DMS 273 (cell line): ENCODE results near the gene CEP20.
"Not testable (repeated sequence)": the region's sequence is repeated elsewhere in the genome, so short reads cannot be mapped to it uniquely, and the experiment has no call there.

Source experiments
- DNase-seq: peaks from one replicate; lab custom pipeline; 2025; ENCODE audit not compliant: unreplicated experiment; lab: John Stamatoyannopoulos, UW

Gene CEP20

DNA sequence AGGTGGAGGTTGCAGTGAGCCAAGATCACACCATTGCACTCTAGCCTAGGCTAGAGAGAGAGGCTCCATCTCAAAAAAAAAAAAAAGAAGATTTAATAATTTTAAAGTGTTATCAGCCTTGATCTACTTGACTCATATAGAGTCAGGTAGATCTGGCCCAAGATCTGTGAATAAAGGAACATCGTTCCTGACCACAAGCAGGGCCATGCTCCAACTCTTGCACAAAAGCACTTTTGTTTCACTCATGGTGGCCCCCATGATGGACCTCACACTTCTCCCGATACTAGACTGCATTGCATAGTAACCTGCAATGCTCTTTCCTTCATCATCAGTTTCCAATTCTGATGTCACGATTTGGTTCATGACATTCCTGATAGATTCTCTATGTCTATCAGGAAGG is 26.4 kb downstream of the CEP20 start:
- no peak for DNase-seq

DNA sequence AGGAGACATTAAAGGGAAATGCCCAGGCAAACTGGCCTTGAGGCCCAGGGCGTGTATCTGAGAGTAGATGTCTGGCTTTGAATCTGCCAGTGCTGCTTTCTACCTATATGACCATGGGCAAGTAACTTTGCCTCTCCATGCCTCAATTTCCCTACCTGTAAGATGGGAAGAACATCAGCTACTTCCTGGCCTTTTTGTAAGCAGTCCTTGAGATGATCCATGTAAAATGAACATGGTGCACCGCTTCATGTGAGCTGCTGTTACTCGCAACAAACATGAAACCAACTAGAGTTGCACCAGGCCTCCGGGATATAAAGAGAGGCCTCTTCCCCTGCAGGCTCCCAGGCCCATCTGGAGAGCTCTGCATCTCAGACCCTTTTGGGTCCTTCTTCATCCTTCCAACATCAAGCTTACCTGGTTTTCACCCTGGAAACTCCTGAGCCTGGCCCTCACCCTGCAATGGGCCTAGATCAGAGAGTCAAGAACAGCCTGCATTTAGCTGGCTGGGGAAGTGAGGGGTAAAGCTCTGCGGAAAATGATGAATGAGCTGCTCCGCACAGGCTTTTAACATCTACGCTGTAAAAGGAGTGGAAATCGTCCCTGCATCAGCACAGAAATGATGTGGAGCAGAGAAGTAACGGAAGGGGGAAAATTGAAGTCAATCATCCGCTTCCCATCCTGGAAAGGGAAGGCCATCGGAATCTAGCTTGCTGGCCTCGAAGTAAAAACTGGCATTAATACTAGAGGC is 29.3 kb downstream of the CEP20 start:
- DNase-seq: no peak

DNA sequence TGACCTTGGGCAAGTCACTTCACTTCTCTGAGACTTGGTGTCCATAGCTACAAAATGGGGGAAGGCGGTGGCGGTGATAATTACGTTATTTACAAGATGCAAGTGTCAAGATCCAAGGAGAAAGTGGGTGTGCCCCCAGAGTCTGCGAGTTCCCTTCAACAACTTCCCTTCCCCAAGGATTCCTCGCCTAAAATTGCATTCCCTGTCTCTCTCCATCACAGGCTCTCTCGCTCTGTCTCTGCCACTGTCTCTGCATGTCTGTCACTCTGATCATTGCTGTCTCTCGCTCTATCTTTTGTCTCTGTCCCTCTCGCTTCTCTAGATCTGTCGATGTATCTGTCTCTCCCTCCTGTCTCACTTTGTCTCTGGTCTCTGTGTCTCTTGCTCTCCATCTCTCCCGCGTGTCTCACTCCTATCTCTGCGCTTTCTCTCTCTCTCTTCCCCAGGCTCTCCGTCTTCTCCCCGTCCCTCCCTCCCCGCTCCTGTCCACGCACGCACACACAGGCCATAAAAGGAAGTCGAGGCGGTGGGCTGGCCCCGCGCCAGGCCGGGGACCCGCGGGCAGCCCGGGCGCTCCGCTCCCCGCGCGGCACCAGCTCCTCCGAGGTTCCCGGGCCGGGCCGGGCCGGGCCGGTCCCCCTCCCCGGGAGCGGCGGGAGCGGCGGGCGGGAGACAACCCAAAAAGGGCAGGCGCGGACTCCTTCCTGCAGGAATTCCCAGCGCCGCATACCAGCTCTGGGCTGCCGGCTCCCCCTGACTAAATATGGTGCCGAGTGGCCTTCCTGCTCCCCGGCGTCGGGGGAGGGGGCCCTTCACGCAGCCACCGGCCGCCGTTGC is 30.5 kb downstream of the CEP20 start:
- peak; percentile 41 for DNase-seq

DNA sequence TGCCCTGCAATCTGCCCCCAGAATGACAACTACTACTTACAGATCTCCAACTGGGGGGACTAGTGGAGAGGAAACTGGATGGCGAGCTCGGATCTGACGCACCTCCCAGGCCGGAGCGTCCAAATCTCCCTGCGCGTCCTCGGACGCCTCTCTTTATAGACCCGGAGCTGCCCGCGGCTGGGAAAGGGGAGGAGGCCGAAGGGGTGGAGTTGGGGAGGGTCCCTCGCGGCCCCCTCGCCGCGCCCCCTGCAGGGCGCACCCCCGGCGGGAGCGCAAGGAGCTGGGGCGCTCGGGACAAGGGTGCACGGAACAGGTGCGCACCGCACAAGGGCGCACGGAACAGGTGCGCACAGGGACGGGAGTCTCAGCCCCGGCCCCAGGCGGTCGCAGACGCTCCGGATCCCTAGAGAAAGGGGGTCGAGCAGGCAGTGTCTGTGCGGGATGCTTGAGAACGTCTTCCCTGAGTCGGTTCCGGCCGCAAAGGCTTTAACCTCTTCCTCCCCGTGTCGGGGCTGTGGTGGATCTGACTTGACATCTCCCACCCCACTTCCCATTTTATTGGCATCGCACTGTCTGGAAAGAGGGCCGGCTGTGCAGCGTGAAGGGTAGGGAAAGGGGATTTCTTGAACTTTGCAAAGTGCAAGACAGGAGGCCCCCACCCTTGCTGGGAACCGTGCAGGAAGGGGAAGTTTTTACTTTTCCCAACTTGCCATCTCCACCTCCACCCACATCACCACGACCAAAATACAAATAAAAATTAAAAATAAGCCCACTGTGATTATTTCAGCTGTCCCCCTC is 31.3 kb downstream of the CEP20 start, which contains the start of gene MYH11:
Gene MYH11 (minus strand): TSS at position 128 of the 798 bp plus-strand sequence. CDS start 18,776 bp downstream, outside the sequence.
- peak; percentile 48 for DNase-seq

DNA sequence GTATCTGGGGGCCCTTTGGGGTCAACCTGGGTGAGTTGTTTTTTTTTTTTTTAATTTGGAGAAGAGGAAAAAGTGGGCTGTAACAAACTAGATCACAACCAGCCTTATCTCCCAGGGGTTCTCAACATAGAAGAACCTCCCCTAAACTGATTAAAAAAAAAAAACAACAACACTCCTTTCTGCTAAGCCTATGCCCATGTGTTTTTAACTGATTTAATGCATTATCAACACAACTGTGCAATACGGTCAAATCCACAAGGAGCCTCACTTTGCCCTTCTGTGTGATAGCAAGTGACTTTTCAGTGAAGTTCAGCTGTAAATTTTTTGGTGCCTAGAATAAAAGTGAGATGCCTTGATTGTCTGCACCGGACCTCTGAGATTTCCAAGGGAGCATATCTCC is 32.2 kb downstream of the CEP20 start:
- no peak for DNase-seq

DNA sequence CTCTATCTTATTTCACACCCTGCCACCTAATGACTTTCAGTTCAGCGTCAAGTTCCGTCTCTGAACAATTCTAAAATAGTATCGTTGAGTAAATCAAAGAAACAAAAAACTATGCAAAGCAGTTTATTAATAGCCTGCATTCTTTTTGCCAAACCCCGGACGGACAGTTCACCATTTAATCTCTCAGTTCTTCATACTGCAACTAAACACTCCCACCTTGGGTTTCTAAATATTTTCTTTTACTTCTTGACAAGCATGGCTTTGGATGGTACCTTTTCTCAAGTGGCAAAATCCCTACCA is 32.7 kb downstream of the CEP20 start:
- DNase-seq: no peak

DNA sequence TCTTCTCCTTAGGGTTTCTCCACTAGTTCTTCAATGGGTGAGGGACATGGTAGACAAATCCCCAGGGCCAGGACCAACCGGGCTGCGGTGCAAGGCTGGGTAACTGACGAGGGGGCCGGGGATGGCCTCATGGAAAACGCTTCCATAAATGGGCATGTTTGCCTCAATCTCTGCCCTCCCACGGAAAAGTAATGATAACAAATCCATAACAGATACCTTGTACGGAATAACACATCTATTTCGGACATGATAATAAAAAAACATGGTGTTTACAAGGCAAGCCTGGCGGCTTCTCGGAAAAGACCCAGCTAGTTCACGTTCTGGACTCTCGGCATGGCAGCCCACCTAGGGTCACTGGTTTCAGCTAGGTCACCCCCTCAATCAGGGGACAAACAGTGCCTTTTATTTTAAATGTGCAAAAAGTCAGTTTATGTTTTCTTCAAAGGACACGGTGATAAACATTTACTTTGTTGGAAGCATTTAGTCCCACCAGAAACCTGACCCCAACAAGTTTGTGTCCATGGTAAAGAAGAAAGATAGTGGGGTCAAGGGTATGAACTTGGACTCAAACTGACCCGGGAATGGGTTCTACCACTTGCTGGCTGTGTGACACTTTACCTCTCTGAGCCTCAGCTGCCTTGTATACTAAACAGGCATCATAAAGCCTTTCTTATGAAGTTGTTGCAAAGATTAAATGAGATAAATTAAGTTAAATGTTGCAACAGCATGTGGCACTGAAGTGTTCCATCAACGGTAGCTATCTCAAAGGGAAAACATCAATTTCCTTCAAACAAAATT is 33.3 kb downstream of the CEP20 start:
- no peak for DNase-seq

DNA sequence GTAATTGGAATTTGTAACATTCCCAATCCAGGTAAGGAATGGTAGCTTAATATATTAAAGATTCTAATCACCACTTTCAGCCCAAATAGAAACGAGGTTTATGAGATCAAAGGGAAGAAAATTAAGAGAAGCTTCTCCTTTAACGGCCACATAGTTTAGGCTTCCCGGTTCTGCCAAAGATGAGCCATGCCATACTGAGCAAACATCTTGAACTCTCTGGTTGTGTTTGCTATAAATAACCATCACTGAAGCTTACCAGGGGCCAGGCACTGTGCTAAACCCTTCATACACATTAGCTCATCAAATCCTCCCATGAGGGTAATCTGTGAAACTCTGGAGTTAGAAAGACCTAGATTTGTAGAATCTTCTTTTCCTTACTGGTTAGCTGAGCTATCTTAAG is 34.3 kb downstream of the CEP20 start:
- DNase-seq: no peak

DNA sequence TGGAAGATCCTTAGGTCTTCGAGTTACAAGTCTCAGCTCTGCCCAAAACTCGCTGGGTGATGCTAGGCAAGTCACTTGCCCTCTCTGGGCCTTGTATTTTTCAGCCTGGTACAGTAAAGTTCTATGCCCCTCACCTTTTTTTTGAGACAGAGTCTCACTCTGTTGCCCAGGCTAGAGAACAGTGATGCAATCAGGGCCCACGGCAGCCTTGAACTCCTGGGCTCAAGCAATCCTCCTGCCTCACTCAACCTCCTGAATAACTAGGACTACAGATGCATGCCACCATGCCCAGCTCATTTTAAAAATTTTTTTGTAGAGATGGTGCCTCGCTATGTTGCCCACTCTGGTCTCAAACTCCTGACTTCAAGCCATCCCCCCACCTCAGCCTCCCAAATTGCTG is 35.4 kb downstream of the CEP20 start:
- DNase-seq: no peak

DNA sequence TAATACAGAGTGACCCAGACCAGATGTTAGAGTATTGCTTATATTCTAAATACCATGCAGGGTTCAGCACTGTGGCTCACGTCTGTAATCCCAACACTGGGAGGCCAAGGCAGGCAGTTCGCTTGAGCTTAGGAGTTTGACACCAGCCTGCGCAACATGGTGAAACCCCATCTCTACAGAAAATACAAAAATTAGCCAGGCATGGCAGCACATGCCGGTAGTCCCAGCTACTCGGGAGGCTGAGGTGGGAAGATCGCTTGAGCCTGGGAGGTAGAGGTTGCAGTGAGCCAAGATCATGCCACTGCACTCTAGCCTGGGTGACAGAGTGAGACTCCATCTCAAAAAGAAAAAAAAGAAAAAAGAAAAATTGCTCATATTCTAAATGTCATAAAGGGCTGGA is 37.8 kb downstream of the CEP20 start:
- not testable (repeated sequence) for DNase-seq

DNA sequence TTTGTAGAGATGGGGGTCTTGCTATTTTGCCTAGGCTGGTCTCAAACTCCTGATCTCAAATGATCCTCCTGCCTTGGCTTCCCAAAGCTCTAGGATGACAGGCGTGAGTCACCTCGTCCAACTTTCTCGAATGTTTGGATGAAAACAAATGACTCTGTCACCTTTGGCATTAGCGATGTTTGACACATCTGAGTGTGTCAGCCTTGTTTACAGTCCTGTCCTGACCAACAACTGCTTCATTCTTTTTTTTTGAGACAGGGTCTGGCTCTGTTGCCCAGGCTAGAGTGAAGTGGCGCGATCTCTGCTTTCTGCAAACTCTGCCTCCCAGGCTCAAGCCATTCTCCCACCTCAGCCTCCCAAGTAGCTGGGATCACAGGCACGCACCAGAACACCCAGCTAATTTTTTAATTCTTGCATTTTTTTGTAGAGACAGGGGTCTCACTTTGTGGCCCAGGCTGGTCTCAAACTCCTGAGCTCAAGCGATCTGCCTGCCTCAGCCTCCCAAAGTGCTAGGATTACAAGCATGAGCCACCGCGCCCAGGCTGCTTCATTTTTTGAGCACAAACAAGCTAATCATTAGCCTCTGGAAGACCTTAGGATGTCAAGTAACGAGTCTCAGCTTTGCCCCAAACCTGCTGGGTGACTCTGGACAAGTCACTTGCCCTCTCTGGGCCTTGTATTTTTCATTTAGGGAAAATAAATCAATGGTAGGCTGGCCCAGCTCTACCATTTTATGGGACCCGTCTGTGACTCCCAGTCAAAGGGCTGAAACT is 39.0 kb downstream of the CEP20 start:
- DNase-seq: no peak

DNA sequence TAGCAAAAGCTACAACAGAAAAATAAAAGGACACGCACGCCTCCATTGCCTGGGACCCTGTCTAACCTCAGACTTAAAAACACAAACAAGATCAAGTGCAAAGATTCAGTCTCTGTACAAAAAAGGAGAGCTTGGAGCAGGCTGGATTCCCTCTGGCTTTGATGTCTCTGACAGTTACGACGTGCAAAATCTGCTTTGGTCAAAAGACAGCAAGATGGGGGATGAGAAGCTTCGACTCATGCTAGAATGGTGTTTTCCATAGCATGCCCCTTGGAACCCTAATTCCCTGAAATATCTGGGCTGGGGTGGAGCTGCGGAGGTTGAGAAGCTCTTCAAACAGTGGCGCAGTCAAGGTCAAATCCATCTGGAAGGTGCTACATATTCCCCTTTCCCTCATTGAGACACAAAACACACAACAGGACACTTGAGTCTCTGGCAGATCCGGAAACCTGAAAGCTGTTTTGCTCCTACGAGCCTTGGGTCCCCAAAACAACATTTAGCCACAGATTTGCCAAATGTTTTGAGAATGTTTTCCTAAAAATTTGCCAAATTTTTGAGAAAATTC is 40.7 kb downstream of the CEP20 start:
- no peak for DNase-seq

DNA sequence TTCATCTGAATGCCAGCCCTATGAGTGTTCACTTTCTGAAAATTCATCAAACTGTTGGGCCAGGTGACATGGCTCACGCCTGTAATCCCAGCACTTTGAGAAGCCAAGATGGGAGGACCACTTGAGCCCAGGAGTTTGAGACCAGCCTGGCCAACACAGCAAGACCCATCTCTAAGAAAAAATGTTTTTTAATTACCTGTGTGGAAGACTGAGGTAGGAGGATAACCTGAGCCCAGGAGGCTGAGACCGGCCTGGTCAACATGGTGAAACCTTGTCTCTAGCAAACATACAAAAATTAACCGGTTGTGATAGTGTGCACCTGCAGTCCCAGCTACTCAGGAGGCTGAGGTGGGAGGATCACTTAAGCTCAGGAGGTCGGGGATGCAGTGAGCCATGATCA is 41.9 kb downstream of the CEP20 start:
- DNase-seq: no peak

DNA sequence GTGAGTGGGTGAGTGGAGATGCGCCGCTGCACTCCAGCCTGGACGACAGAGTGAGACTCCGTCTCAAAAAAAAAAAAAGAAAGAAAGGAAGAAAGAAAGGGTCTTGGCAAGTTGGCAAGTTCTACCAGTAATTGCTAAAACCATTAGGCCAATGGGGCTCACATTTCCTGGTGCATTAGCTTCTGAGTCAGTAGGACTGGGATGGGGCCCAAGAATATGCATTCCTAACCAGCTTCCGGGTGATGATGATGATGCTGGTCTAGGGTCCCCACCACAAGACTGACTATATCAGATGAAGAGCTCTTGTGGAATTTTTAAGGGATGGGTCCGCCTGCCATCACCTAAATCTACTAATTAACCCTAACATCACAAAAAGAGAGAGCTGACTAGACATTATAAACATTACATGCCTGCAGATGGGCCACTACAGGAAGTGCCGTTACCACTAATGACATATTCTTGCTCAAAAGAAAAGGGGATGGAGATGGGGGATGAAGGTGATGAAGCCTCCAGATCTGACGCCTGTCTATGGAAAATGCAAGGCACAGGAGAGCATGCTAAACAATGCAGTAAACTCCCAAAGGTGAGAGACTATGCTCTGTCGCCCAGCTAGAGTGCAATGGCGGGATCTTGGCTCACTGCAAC is 44.6 kb downstream of the CEP20 start:
- no peak for DNase-seq

DNA sequence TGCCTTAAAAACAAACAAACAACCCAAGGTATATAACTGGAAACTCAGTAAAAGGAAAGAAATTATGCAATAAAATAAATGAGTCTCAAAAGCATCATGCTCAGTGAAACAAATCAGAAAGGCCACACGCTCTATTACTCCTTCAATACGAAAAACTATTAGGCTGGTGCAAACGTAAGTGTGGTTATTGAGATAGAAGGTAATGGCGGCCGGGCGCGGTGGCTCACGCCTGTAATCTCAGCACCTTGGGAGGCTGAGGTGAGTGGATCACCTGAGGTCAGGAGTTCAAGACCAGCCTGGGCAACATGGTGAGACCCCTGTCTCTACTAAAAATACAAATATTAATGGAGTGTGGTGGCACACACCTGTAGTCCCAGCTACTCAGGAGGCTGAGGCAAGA is 49.2 kb downstream of the CEP20 start:
- DNase-seq: not testable (repeated sequence)

DNA sequence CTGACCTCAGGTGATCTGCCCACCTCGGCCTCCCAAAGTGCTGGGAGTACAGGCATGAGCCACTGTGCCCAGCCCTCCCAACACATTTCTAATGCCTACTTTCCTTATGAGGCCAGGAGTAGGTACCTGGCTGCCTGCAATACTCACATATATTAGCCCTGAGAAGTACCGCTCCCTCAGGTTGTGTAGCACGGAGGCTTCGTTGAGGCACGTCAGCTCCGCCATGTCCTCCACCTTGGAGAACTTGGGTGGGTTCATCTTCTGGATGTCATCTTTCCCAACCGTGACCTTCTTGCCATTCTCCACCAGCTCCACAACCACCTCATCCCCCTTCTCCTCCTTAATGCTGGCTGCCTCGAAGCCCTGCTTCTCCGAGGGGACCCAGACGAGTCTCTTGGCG is 50.6 kb downstream of the CEP20 start:
- DNase-seq: no peak

DNA sequence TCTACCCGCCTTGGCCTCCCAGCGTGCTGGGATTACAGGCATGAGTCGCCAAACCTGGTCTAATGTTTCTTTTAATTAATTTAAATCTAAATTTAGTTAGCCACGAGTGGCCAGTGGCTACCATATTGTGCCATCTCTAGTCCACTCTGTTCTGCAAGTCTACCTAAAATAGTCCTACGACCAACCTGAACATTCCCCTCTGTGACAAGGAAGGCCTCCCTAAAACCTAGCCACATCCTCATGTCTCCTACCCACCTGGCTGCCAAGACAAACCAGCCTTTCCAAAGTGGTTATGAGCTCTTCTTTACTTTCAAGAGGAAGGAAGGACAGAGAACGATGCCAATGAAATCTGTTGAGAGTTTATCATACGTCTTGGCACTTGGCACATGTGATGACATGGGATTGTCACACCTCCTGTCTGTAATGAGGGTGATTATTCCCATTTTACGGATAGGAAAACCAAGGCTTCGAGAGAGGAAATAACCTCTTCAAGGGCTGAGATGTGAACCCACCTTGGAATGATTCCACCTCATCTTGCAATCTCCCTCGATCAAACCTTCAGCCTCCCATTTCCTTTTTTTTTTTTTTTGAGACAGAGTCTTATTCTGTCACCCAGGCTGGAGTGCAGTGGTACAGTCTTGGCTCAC is 51.3 kb downstream of the CEP20 start:
- no peak for DNase-seq

DNA sequence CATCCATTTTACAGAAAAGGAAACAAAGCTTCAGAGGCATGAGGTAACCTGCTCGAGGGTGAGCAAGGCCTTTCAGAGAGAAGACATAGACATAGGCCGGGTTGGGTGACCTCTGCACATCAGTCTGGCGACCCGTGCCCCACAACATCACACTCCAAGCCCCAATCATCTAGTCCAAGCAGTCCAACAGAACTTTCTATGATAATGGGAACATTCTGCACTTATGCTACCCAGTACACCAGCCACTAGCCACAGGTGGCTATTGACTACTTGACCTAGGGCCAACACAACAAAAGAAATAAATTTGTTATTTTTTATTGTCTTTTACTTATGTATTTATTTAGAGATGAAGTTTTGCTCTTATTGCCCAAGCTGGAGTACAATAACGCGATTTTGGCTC is 52.3 kb downstream of the CEP20 start:
- DNase-seq: no peak
